ENCODE results near the gene SEC14L3. TPM values are rescaled to one million over a fixed set of nuclear protein-coding genes. Genes with fewer than 3 reads are reported as not detected.

SEC14L3 gene
- total and polyA plus RNA-seq, 2 of the 13 experiments (the other 11 are each of a cell fraction or from before 2014, with no cell fraction given), result not detected

GRCh38 chr22:30444632-30445437, 27.0 kb downstream of the SEC14L3 start:
- no peaks in the 10 kb centered on the region for H3K36me3 ChIP-seq (replicated peaks in 1 of 2; ENCODE audit: control insufficient read depth in 1 of 2, insufficient read depth in 2 of 2, low read length in 2 of 2)
- ATAC-seq, result peak; percentile 79
- in situ Hi-C loops (cut with HindIII; ENCODE audit: extremely low pct_ligation_motif_present, low pct_unique_long_range_greater_than_20kb) (no loop called here), intact Hi-C loops (cut with micrococcal nuclease; ENCODE audit: unreplicated experiment) (loop anchor here (1.0 to 2.0 kb wide), 2 partner anchors 40 to 158 kb away; no protein-coding TSS in a partner anchor)
- no peaks in the 10 kb centered on the region for H3K79me2 ChIP-seq (ENCODE audit: insufficient read depth, low read length)
- FAIRE-seq, result peak; percentile 23
- no peak overlapping the region for H3K4me3 ChIP-seq (replicated peaks in 1 of 3; ENCODE audit: insufficient read depth in 1 of 3, low read depth in 2 of 3, low read length in 3 of 3)
- ChIA-PET POLR2A (no interaction called here), CTCF (ENCODE audit: low intra/inter-chr PET ratio, low total read pairs) (interaction anchor here (1.6 to 2.6 kb wide), 2 partner anchors 40 to 54 kb away, joined by 5 to 20 read pairs; no protein-coding TSS in a partner anchor)
- no peak overlapping the region for H3K27ac ChIP-seq (ENCODE audit: extremely low read length, insufficient read depth, low read length)
- H3K4me1 ChIP-seq (ENCODE audit: insufficient read depth, low read length), result peaks cover 16% of the 10 kb centered on the region
- no peaks in the 10 kb centered on the region for H3K9me3 ChIP-seq (ENCODE audit: low read length)
- H3K4me2 ChIP-seq (ENCODE audit: low read depth, low read length), result peak overlapping the region; percentile 46
- no peak overlapping the region for H2AFZ ChIP-seq (ENCODE audit: low read length)
- DNase-seq (ENCODE audit: low spot score), result peak; percentile 41
- H4K20me1 ChIP-seq (ENCODE audit: insufficient read depth, low read length), result no peaks in the 10 kb centered on the region
- no TSS peak for BruUV-seq (replicated peaks)
- peaks cover 0 to 7% of the 10 kb centered on the region in 2 experiments; a peak in 2 of 5 replicates for H3K27me3 ChIP-seq (ENCODE audit: control insufficient read depth in 1 of 2, insufficient read depth in 2 of 2, low read length in 2 of 2)
- 7% methylated on average over 6 of the region's 11 CpGs for WGBS (ENCODE audit: low lambda C conversion rate)
- no peak overlapping the region for H3K9ac ChIP-seq (ENCODE audit: insufficient read depth, low read depth, low read length)
- no peak for TF ChIP-seq CENPT (CRISPR knock-in tag; IDR thresholded peaks at IDR 0.05; ENCODE audit: low read depth)
- TF ChIP-seq ARID4A (CRISPR knock-in tag; IDR thresholded peaks at IDR 0.05; ENCODE audit: borderline replicate concordance), result no peak
- TF ChIP-seq, protein P1, sequence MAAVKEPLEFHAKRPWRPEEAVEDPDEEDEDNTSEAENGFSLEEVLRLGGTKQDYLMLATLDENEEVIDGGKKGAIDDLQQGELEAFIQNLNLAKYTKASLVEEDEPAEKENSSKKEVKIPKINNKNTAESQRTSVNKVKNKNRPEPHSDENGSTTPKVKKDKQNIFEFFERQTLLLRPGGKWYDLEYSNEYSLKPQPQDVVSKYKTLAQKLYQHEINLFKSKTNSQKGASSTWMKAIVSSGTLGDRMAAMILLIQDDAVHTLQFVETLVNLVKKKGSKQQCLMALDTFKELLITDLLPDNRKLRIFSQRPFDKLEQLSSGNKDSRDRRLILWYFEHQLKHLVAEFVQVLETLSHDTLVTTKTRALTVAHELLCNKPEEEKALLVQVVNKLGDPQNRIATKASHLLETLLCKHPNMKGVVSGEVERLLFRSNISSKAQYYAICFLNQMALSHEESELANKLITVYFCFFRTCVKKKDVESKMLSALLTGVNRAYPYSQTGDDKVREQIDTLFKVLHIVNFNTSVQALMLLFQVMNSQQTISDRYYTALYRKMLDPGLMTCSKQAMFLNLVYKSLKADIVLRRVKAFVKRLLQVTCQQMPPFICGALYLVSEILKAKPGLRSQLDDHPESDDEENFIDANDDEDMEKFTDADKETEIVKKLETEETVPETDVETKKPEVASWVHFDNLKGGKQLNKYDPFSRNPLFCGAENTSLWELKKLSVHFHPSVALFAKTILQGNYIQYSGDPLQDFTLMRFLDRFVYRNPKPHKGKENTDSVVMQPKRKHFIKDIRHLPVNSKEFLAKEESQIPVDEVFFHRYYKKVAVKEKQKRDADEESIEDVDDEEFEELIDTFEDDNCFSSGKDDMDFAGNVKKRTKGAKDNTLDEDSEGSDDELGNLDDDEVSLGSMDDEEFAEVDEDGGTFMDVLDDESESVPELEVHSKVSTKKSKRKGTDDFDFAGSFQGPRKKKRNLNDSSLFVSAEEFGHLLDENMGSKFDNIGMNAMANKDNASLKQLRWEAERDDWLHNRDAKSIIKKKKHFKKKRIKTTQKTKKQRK (IDR thresholded peaks at IDR 0.05; ENCODE audit: low read length), result no peak
- TF ChIP-seq ZNF709 (CRISPR knock-in tag; IDR thresholded peaks at IDR 0.05), result 0 out of 2 replicates have a peak, but pooled peaks have one; percentile 37
- peak; percentile 78 for TF ChIP-seq CTCF (CRISPR knock-in tag; IDR thresholded peaks at IDR 0.05)
- TF ChIP-seq SP5 (CRISPR knock-in tag; IDR thresholded peaks at IDR 0.05; ENCODE audit: borderline replicate concordance, low read depth), result 0 out of 2 replicates have a peak, but pooled peaks have one; percentile 8
- TF ChIP-seq SMC3 (IDR thresholded peaks at IDR 0.05; ENCODE audit: low read length), result peak; percentile 65; the same call in 1 of the 2 replicates
- TF ChIP-seq YY1 (IDR thresholded peaks at IDR 0.05; ENCODE audit: insufficient read depth, insufficient replicate concordance, low read depth, low read length), result peak; percentile 51
- TF ChIP-seq MTERF4 (CRISPR knock-in tag; IDR thresholded peaks at IDR 0.05), result no peak
- 0 out of 2 replicates have a peak, but pooled peaks have one; percentile 36 for TF ChIP-seq ZNF160 (CRISPR knock-in tag; IDR thresholded peaks at IDR 0.05)
- 0 out of 2 replicates have a peak, but pooled peaks have one; percentile 31 for TF ChIP-seq ZNF878 (CRISPR knock-in tag; IDR thresholded peaks at IDR 0.05)
- no peak; the same call in 1 of the 2 replicates for TF ChIP-seq MIER2 (CRISPR knock-in tag; IDR thresholded peaks at IDR 0.05)

All from HepG2 (cell line).